Measurements from ENCODE around the gene FOXP4.

The FOXP4 gene

GRCh38 chr6:41646026-41646795 lies 100.0 kb downstream of the FOXP4 start:
- TF ChIP-seq CTCF (IDR thresholded peaks at IDR 0.05; ENCODE audit: control extremely low read depth, extremely low read depth, low read depth, missing control alignments) = no peak
- POLR2A ChIA-PET = no interaction called here
- CTCF ChIA-PET = interaction anchor here (1.0 to 2.4 kb wide), 3 partner anchors 14 to 43 kb away, joined by 3 to 8 read pairs (median 6); no protein-coding TSS in a partner anchor
- no peak for DNase-seq (ENCODE audit: extremely low spot score)

GRCh38 chr6:41647061-41647511 lies 100.9 kb downstream of the FOXP4 start:
- no peak for DNase-seq (ENCODE audit: extremely low spot score)
- no peak for TF ChIP-seq CTCF (IDR thresholded peaks at IDR 0.05; ENCODE audit: control extremely low read depth, extremely low read depth, low read depth, missing control alignments)
- POLR2A ChIA-PET = interaction anchor here (0.6 kb wide), 1 partner anchor 212 kb away, joined by 3 read pairs; no protein-coding TSS in a partner anchor
- CTCF ChIA-PET = interaction anchor here (1.0 to 2.4 kb wide), 3 partner anchors 13 to 44 kb away, joined by 3 to 8 read pairs (median 6); no protein-coding TSS in a partner anchor

- CTCF ChIA-PET = interaction anchor here (1.2 to 2.4 kb wide), 3 partner anchors 12 to 280 kb away, joined by 3 to 8 read pairs (median 6); no protein-coding TSS in a partner anchor
- no peak for TF ChIP-seq CTCF (IDR thresholded peaks at IDR 0.05; ENCODE audit: control extremely low read depth, extremely low read depth, low read depth, missing control alignments)
- DNase-seq (ENCODE audit: extremely low spot score) = no peak
- POLR2A ChIA-PET = interaction anchor here (0.6 kb wide), 2 partner anchors 98 to 213 kb away, joined by 3 read pairs; no protein-coding TSS in a partner anchor
These were observed 101.9 kb downstream of the FOXP4 start for GRCh38 chr6:41648070-41648585.

GRCh38 chr6:41648921-41649320 lies 102.7 kb downstream of the FOXP4 start:
- ChIA-PET CTCF (interaction anchor here (1.5 kb wide), 1 partner anchor 12 kb away, joined by 4 read pairs; no protein-coding TSS in a partner anchor), POLR2A (no interaction called here)
- no peak for DNase-seq (ENCODE audit: extremely low spot score)
- TF ChIP-seq CTCF (IDR thresholded peaks at IDR 0.05; ENCODE audit: control extremely low read depth, extremely low read depth, low read depth, missing control alignments) = no peak

- DNase-seq (ENCODE audit: extremely low spot score) = no peak
- no peak for TF ChIP-seq CTCF (IDR thresholded peaks at IDR 0.05; ENCODE audit: control extremely low read depth, extremely low read depth, low read depth, missing control alignments)
- POLR2A ChIA-PET = no interaction called here
- CTCF ChIA-PET = interaction anchor here (1.5 kb wide), 1 partner anchor 13 kb away, joined by 4 read pairs; no protein-coding TSS in a partner anchor
These were observed 103.4 kb downstream of the FOXP4 start for GRCh38 chr6:41649596-41649995.

- ChIA-PET CTCF (interaction anchor here (1.5 kb wide), 1 partner anchor 14 kb away, joined by 4 read pairs; no protein-coding TSS in a partner anchor), POLR2A (no interaction called here)
- no peak for DNase-seq (ENCODE audit: extremely low spot score)
- TF ChIP-seq CTCF (IDR thresholded peaks at IDR 0.05; ENCODE audit: control extremely low read depth, extremely low read depth, low read depth, missing control alignments) = no peak
These were observed 103.9 kb downstream of the FOXP4 start for GRCh38 chr6:41650120-41650519.
